GM19035 (cell line): ENCODE measurements around the gene ANKRD11.
"Not testable (repeated sequence)": the region's sequence is repeated elsewhere in the genome, so short reads cannot be mapped to it uniquely, and the experiment has no call there.

ENCODE experiments used
- ATAC-seq: cut with Tn5 transposase; IDR thresholded peaks from one replicate; pipeline ENCODE4 v1.9.1; 2021; ENCODE audit not compliant: unreplicated experiment

Gene ANKRD11

GRCh38 chr16:89434490-89434889 is 55.9 kb downstream of the ANKRD11 start:
- ATAC-seq = no peak

DNA sequence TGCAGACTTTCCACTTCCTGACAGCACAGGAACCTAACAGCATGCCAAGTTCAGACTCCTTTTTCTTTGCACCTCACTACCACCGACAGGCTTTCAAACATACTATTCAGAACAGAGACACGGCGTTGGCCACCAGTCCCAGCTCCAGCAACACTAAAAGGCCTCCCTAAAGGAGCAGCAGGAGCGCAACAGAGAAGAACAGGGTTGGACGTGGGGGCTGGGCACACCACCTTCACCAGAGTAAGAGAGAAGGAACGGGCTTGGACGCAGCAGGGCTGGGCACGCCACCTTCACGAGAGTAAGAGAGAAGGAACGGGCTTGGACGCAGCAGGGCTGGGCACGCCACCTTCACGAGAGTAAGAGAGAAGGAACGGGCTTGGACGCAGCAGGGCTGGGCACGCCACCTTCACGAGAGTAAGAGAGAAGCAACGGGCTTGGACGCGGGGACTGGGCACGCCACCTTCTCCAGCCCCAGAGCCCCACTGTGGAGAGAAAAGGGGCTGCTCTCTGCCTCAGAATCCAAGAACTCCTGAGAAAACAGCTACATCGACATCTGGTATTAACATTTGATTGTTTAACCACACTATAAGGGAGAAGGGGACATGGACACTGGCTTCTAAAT is 56.9 kb downstream of the ANKRD11 start:
- ATAC-seq = not testable (repeated sequence)

GRCh38 chr16:89431630-89432029 is 58.7 kb downstream of the ANKRD11 start:
- no peak for ATAC-seq

- ATAC-seq = no peak
Measured at GRCh38 chr16:89431158-89431584, 59.2 kb downstream of the ANKRD11 start.

- ATAC-seq = no peak
Measured at GRCh38 chr16:89430436-89431157, 59.8 kb downstream of the ANKRD11 start.

DNA sequence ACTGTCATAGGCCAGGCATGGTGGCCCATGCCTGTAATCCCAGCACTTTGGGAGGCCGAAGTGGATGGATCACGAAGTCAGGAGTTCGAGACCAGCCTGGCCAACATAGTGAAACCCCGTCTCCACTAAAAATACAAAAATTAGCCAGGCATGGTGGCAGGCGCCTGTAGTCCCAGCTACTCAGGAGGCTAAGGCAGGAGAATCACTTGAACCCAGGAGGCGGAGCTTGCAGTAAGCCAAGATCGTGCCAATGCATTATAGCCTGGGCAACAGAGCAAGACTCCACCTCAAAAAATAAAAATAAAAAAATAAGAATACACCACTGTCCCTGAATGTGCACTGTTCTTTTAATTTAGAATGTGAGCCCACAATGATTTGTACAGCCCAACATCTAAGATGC is 61.8 kb downstream of the ANKRD11 start:
- not testable (repeated sequence) for ATAC-seq

DNA sequence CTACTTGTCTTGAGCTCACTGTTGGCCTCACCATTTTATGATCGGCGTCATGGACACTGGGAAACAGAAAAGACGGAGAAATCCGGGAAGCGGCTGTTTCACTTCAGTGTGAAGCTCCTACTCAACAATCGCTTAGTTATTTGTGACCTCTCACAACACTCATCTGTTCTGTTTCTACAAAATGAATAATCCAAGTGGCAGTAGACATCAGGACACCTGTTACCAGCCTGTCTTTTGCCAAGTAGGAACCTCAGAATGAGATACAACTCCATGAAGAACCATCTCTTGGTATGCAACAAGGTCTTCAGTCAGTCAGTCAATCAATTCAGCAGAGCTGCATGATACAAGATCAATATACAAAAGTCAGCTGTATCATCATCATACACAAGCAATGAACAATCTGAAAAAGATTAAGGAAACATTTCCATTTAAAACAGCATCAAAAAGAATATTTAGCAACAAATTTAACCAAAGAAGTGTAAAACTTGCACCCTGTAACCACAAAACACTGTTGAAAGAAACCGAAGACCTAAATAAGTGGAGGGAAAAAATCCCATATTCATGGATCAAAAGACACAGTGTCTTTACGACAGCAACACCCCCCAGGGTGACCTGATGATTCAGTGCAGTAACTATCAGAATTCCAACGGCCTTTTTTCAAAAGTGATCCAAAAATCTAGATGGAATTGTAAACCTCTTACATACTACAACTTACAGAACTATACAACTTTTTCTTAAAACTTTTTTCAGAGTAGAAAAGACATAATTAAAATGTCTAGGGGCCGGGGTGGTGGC is 63.4 kb downstream of the ANKRD11 start:
- no peak for ATAC-seq

DNA sequence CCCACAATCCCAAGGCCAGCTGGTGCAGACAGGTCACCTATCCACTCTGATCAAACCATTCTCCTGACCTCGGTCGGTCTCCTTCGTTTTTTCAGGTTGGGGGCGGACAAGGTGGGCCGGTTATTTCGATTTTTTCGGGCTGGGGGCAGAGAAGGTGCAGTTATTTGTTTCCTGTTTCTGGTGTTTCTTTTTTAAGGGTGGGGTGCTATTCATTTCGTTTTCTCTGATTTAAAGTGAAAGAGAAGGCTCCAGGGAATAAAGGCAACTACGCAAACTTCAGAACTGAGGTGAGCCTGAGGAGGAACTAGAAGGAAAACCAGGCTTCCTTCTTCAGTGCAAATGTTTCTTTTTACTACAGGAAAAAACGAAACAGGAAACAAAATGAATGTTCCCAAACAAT is 64.8 kb downstream of the ANKRD11 start:
- ATAC-seq = no peak

- no peak for ATAC-seq
Measured at GRCh38 chr16:89423681-89424260, 66.6 kb downstream of the ANKRD11 start.

- peak; percentile 62 for ATAC-seq
Measured at GRCh38 chr16:89422905-89423630, 67.3 kb downstream of the ANKRD11 start.

- peak; percentile 77 for ATAC-seq
Measured at GRCh38 chr16:89422527-89422904, 67.8 kb downstream of the ANKRD11 start.

- ATAC-seq = not testable (repeated sequence)
Measured at GRCh38 chr16:89421300-89421699, 69.1 kb downstream of the ANKRD11 start.

DNA sequence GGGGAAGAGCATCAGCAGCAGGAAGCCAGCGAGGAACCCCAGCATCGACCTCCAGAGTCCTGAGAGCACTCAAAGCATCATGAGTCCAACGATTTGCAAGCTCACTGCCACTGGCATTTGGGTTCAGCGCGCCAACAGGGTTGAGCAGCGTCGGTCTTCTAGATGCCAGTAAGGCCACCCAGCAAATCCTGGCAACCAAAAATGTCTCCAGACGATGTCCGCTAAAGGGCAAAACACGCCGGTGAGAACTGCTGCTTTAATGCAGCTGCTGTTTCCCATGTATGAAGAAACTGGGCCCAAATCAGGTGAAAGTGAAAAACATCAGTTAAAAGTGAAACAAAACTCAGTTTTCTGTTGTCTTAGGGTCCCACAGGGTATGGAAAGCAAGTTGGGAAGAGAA is 70.2 kb downstream of the ANKRD11 start:
- no peak for ATAC-seq

DNA sequence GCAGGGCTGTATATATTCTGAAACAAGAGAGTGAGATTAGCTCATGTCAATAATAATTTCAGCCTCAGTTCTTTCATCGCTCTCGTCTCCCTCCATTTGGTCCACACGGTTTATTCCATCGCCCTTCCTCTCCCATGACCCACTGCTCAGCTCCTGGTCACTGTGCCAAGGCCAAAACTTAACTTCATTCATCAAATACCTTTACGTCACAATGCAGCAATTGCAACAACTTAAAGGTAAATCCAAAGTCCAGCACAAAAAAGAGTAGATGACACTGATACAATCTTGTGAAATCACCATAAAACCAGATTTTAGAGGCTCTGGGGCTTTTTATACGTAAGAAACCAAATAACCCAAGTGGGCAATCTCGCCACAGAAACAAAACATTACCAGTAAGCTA is 72.0 kb downstream of the ANKRD11 start:
- no peak for ATAC-seq

DNA sequence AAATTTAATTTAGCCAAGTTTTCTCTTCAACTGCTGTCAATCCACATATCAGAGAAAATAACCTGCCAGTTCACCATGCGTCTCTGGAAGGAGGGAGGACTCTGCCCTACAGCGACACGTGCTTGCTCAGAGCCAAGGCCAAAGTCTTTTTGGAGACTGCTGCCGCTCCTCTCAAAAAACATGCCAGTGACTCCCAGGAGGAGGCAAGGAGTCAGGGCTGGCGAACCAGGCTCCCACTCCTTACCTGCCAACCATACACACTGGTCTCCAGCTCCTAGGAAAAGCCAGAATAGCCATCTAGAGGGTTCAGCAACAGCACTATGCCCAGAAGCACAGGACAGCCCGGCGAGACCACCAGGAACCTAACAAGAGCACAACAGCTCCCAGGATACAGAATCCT is 73.0 kb downstream of the ANKRD11 start:
- ATAC-seq = no peak

DNA sequence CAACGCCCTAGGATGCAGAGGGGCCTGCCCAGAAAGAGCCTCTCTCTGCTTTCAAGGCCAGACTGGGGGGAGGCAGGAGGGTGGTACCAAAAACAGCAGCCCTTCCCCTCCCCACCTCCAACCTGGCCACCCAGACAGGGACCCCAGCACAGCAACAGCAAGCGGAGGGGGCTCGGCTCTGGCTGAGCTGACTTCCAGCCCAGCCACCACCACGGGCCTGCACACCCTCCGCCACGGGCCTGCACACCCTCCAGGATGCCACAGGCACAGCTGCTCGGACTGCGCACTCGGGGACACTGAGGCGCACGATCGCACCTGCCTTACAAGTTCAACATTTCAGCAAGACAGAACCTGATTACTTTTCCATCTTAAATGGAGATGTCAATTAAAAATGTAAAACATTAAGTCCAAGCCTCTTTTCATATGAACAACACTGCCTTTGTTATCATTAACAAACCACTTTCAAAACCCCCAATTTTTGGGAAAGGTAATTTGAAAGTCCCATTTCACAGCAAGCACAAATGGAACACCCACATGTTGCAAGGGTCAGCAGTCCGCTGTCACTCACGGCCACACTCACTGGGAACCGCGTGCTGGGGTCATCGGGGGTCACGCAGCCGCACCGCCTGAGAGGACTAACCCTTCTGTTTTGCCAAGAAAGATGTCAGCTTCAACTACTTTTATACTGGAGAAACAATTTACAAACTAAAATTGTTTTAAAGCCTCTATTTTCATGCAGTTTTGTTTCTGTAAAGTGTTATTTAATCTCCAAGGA is 76.4 kb downstream of the ANKRD11 start:
- no peak for ATAC-seq

DNA sequence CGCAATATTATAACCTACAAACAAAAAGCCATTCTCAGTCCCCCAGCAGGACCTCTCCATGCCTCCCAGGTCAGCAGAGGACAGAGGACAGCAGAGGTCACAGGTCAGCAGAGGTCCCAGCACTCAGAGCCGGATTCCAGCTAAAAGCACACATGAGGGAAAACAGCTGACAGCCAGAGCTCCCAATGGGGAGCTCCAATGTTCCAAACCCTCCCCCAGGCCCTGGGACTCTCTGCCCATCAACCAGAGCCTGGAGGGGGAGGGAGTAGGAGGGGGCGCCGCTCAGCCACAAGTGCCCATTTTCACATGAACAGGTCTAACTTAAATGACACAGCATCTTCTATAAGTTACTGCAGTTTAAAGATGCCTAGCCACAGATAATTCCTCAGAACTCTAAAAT is 77.5 kb downstream of the ANKRD11 start:
- ATAC-seq = no peak

DNA sequence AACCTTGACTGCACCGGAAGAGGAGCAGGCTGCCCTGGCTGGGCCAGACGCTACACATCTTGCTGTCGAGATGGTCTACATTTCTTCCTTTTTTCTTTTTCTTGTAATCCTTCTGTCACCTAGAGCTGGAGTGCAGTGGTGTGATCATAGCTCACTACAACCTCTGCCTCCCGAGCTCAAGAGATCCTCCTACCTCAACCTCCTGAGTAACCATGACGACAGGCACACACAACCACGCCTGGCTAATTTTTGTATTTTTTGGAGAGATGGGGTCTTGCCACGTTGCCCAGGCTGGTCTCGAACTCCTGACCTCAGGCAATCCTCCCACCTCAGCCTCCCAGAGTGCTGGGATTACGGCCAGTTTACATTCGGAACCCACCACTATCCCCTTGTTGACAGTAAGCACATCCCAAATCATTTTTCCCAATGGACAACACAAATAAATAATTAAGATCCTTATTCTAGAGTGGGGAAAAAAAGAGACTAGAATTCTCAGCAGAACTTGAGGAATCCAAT is 79.0 kb downstream of the ANKRD11 start:
- ATAC-seq = no peak

GRCh38 chr16:89410794-89411309 is 79.5 kb downstream of the ANKRD11 start:
- no peak for ATAC-seq

DNA sequence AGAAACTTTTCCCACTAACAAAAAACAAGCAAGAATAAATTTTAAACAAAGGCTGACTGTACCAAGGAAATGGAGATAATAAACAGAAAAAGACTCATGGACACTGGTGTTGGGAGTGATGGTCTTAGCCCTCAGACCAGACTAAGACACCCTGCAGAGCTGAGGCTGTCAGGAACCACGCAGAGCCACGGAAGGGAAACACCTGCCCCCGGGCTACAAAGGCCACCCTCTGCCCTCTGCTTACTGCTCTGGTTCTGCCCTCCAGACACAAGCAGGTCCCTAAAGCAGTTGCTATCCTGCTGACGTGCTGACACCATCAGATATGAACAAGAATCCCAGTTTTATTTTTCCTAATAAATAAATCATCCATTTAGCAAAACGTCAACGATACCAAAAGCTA is 80.0 kb downstream of the ANKRD11 start:
- no peak for ATAC-seq
